Heart right ventricle (tissue), 16 donors: ENCODE measurements around the gene ETS1. TPM values are rescaled to one million over a fixed set of nuclear protein-coding genes. Genes with fewer than 3 reads are reported as not detected.

Experiments
- ATAC-seq, 8 donors: fragments of 200-7000 bp; cut with Tn5 transposase; one replicate each; pipeline ENCODE4 v1.9.1; 2020; ENCODE audit warnings: mild to moderate bottlenecking in 8 of 8, moderate library complexity in 8 of 8, moderate number of reproducible peaks in 1 of 8
- DNase-seq, 2 donors: peaks; one replicate each; pipeline ENCODE4 v3.0.0-alpha.2; 2020
- H3K27ac ChIP-seq, 10 donors: fragments of 200-600 bp; sonication (generic) in 2 of 10; one replicate each; pipeline versions ENCODE4 v1.5.0 to v1.8.0; 2020 to 2022; ENCODE audit warnings: mild to moderate bottlenecking in 3 of 10
- H3K27me3 ChIP-seq, 7 donors: fragments of 200-600 bp; one replicate each; pipeline ENCODE4 v1.8.0; 2021 to 2022; ENCODE audit warnings: mild to moderate bottlenecking in 2 of 7
- H3K36me3 ChIP-seq, 9 donors: fragments of 200-600 bp; sonication (generic) in 1 of 9; one replicate each; pipeline versions ENCODE4 v1.5.0 to v1.8.0; 2020 to 2022; ENCODE audit warnings: mild to moderate bottlenecking in 2 of 9
- H3K4me1 ChIP-seq, 9 donors: fragments of 200-600 bp; sonication (generic) in 1 of 9; one replicate each; pipeline versions ENCODE4 v1.5.0 to v1.8.0; 2020 to 2022; ENCODE audit warnings: mild to moderate bottlenecking in 4 of 9
- H3K4me3 ChIP-seq, 10 donors: fragments of 200-600 bp; sonication (generic) in 2 of 10; one replicate each; pipeline versions ENCODE4 v1.5.0 to v1.8.0; 2020 to 2022; ENCODE audit warnings: mild to moderate bottlenecking in 7 of 10, moderate library complexity in 2 of 10
- H3K9me3 ChIP-seq, 11 donors: fragments of 200-600 bp in 10 of 11; sonication (generic) in 2 of 11; one replicate each; pipeline versions ENCODE4 v1.5.0 to v1.8.0; 2013 to 2022; ENCODE audit warnings: mild to moderate bottlenecking in 2 of 11, control low read depth in 1 of 11, moderate library complexity in 1 of 11
- CTCF ChIP-seq, 9 donors: fragments of 200-600 bp; sonication (generic) in 2 of 9; IDR thresholded peaks; one replicate each; pipeline versions ENCODE4 v1.5.0 to v1.8.0; 2021 to 2022; ENCODE audit warnings: antibody characterized with exemption in 9 of 9, mild to moderate bottlenecking in 5 of 9, moderate library complexity in 1 of 9
- WGBS, 2 donors: extraction: QIAGEN DNeasy Blood & Tissue Kit; methylation state at CpG; one replicate each; pipeline ENCODE4 v1.1.7; 2013; ENCODE audit warnings: inconsistent platforms in 1 of 2; 5-methylcytosine and 5-hydroxymethylcytosine counted together
- intact Hi-C, 10 donors: fragments of 100-400 bp; cut with DNase I; formaldehyde crosslinking; loops; one replicate each; pipeline versions ENCODE4 v1.11.1 to v1.14.2; 2022
- polyA plus RNA-seq, 2 donors: library from polyadenylated mRNA; stranded (reverse); fragments of 200-250 nt; gene quantifications; one replicate each; pipeline ENCODE4 v1.2.3, GENCODE V29; 2013
- total RNA-seq, 10 donors: library from RNA; stranded (reverse); fragmentation: NEBNext Ultra II Directional in 3 of 10; extraction: Animal tissue kit (Norgen Biotek cat#: 25700) in 3 of 10; gene quantifications; one replicate each; pipeline versions ENCODE4 v1.2.1 to v1.2.4, GENCODE V29; 2021 to 2023
- donor health status: Arrhythmogenic right ventricular cardiomyopathy.
- donor health status: ischemic (EF 13 %, LVEDD 7.1; RV severe dilation, severe dysfunction).
- donor health status: healthy with polysubstance abuse.
- donor health status: DM: no; HTN: yes; CAD: no.
- donor health status: DM: no; HTN: no; CAD: no.
- donor health status: ischemic (EF 25% LVEDD 6.9; RV normal size, moderate dysfunction).
- donor health status: ischemic (EF 25% LVEDD 5.7; RV mildly dilated, moderate dysfunction).
- donor health status: healthy.
- donor health status: DM: yes; HTN: yes; CAD: no.
- donor health status: Ischemic cardiomyopathy.
- donor health status: ischemic (EF 35%, LVEDD 5.7; RV mildly dilated, moderate dysfunction).
- donor health status: nonischemic (EF 11% LVEDD 7.7; RV severe dilation, severe dysfunction).
- donor health status: DM: yes; HTN: yes; CAD: no.
- donor health status: PGD.
- donor health status: ischemic (EF 29% LVEDD 5.4; RV normal size, mild dysfunction).
- donor health status: nonischemic (EF 23%, LVEDD 6.1; RV moderate dilation, normal function).

Gene ETS1
- total and polyA plus RNA-seq, 12 donors: 21.3 to 93.4 (median 50.7) TPM

GRCh38 chr11:128472128-128473089 is 114.9 kb downstream of the ETS1 start:
- H3K4me1 ChIP-seq: peaks cover 30 to 100% (median 96%) of the 10 kb centered on the region in 9 donors
- H3K36me3 ChIP-seq: peaks cover 0 to 94% (median 17%) of the 10 kb centered on the region in 9 donors
- WGBS, 2 donors: 75 to 77% methylated on average over 11 of the region's 11 CpGs
- intact Hi-C loops: loop anchor here in 4 of 10 donors (5.0 to 10.0 kb wide), 4 partner anchors 35 to 180 kb away; no protein-coding TSS in a partner anchor
- H3K27me3 ChIP-seq: no peaks in the 10 kb centered on the region
- no peaks in the 10 kb centered on the region for H3K9me3 ChIP-seq
- no peak for TF ChIP-seq CTCF (IDR thresholded peaks at IDR 0.05)
- peak overlapping the region in 7 of 10 donors; percentile 35 to 84 (median 50) for H3K27ac ChIP-seq
- DNase-seq (no peak), ATAC-seq (no peak)
- H3K4me3 ChIP-seq: no peak overlapping the region

- TF ChIP-seq CTCF (IDR thresholded peaks at IDR 0.05): no peak
- Histone ChIP-seq H3K9me3 (no peaks in the 10 kb centered on the region), H3K4me1 (peaks cover 36 to 100% (median 96%) of the 10 kb centered on the region in 9 donors), H3K36me3 (peaks cover 0 to 94% (median 12%) of the 10 kb centered on the region in 9 donors), H3K4me3 (no peak overlapping the region), H3K27me3 (no peaks in the 10 kb centered on the region), H3K27ac (peak overlapping the region in 4 of 10 donors; percentile 5 to 84 (median 62))
- ATAC-seq: no peak
- intact Hi-C loops: loop anchor here in 4 of 10 donors (5.0 to 10.0 kb wide), 4 partner anchors 36 to 179 kb away; no protein-coding TSS in a partner anchor
- WGBS, 2 donors: 57 to 69% methylated on average over 3 of the region's 3 CpGs
- DNase-seq: no peak
Observed at GRCh38 chr11:128471138-128471661, 116.2 kb downstream of the ETS1 start.

DNA sequence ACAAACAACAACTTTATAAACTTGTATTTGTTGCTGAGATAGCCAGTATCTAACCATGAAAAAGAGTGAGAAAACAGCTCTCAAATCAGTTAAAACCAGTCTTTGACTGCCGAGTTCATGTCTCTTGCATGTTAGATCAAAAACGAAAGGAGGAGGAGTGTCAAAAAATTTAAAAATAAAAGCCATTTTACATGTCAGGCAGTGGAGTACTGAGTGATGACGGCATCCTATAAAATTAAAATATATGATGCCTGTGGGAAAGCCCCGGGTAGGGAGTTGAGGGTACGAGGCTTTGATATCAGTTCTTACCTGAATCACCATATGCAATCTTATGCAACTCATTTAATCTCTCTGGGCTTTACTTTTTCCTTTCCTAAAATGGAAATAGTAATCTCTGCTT is 117.3 kb downstream of the ETS1 start:
- no peak overlapping the region for H3K4me3 ChIP-seq
- no peak for ATAC-seq
- H3K27me3 ChIP-seq: no peaks in the 10 kb centered on the region
- H3K27ac ChIP-seq: peak overlapping the region in 5 of 10 donors; percentile 11 to 84 (median 75)
- WGBS, 2 donors: 61 to 79% methylated on average over 5 of the region's 5 CpGs
- H3K9me3 ChIP-seq: no peaks in the 10 kb centered on the region
- no peak for DNase-seq
- no peak for TF ChIP-seq CTCF (IDR thresholded peaks at IDR 0.05)
- intact Hi-C loops: loop anchor here in 4 of 10 donors (5.0 to 10.0 kb wide), 4 partner anchors 37 to 178 kb away; no protein-coding TSS in a partner anchor
- peaks cover 0 to 94% (median 12%) of the 10 kb centered on the region in 9 donors for H3K36me3 ChIP-seq
- peaks cover 35 to 100% (median 96%) of the 10 kb centered on the region in 9 donors for H3K4me1 ChIP-seq

GRCh38 chr11:128469220-128469619 is 118.1 kb downstream of the ETS1 start:
- no peak for TF ChIP-seq CTCF (IDR thresholded peaks at IDR 0.05)
- Histone ChIP-seq H3K27ac (peak overlapping the region in 7 of 10 donors; percentile 57 to 84 (median 79)), H3K4me1 (peaks cover 26 to 100% (median 96%) of the 10 kb centered on the region in 9 donors), H3K36me3 (peaks cover 0 to 95% (median 12%) of the 10 kb centered on the region in 9 donors), H3K4me3 (no peak overlapping the region), H3K27me3 (no peaks in the 10 kb centered on the region), H3K9me3 (no peaks in the 10 kb centered on the region)
- intact Hi-C loops: loop anchor here in 6 of 10 donors (5.0 to 10.0 kb wide), 9 partner anchors 38 to 174 kb away; no protein-coding TSS in a partner anchor
- ATAC-seq (no peak), DNase-seq (no peak)
- 53 to 75% methylated on average over 4 of the region's 4 CpGs for WGBS, 2 donors
